Activated naive CD4-positive, alpha-beta T cell (primary cell): Measurements from ENCODE around the gene CHST8.

Experiments used
- DNase-seq, 4 experiments: peaks; one replicate each; lab custom pipeline; 2025; lab: John Stamatoyannopoulos, UW

The CHST8 gene

GRCh38 chr19:33717878-33718277 lies 96.1 kb downstream of the CHST8 start:
- no peak for DNase-seq

GRCh38 chr19:33718651-33719254 lies 97.0 kb downstream of the CHST8 start:
- DNase-seq = no peak

GRCh38 chr19:33719366-33720154 lies 97.8 kb downstream of the CHST8 start:
- no peak for DNase-seq

- DNase-seq = no peak
These were observed 98.4 kb downstream of the CHST8 start for GRCh38 chr19:33720155-33720493.

- DNase-seq = no peak
These were observed 99.2 kb downstream of the CHST8 start for GRCh38 chr19:33720691-33721682.

- DNase-seq = no peak
These were observed 100.1 kb downstream of the CHST8 start for GRCh38 chr19:33721735-33722297.

- no peak for DNase-seq
These were observed 100.9 kb downstream of the CHST8 start for GRCh38 chr19:33722456-33723239.

- DNase-seq = no peak
These were observed 101.8 kb downstream of the CHST8 start for GRCh38 chr19:33723512-33723911.

- DNase-seq = no peak
These were observed 102.4 kb downstream of the CHST8 start for GRCh38 chr19:33724021-33724720.

- no peak for DNase-seq
These were observed 102.9 kb downstream of the CHST8 start for GRCh38 chr19:33724721-33725060.

- DNase-seq = no peak
These were observed 103.8 kb downstream of the CHST8 start for GRCh38 chr19:33725567-33725966.

- DNase-seq = no peak
These were observed 105.0 kb downstream of the CHST8 start for GRCh38 chr19:33726756-33727155.

GRCh38 chr19:33727331-33727998 lies 105.7 kb downstream of the CHST8 start:
- DNase-seq = no peak

GRCh38 chr19:33728141-33728540 lies 106.4 kb downstream of the CHST8 start:
- no peak for DNase-seq

- no peak for DNase-seq
These were observed 109.3 kb downstream of the CHST8 start for GRCh38 chr19:33730858-33731607.

- no peak for DNase-seq
These were observed 110.1 kb downstream of the CHST8 start for GRCh38 chr19:33731881-33732280.

GRCh38 chr19:33734913-33735312 lies 113.2 kb downstream of the CHST8 start:
- no peak for DNase-seq

GRCh38 chr19:33736158-33736557 lies 114.4 kb downstream of the CHST8 start:
- DNase-seq = no peak

GRCh38 chr19:33736787-33737186 lies 115.0 kb downstream of the CHST8 start:
- no peak for DNase-seq
